ENCODE results near the gene TENM3.

DNA sequence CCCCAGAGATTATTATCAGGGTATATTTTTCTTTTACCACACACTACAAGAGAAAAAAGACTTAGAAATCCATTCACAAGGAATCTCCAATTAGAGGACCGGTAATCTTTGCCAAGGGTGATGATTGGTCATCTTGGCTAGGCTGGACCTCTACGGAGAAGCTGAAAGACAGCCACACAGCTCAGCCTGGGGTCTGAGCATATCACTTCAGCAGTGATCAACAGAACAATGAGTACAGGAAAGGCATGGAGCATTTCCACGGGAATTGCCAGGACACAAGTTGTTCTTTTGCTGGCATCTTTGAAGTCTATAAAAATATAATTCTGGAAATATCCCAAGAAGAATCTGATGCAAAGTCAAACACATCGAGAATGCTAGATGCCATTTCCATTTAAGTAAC lies 191.5 kb downstream of the TENM3 start:
- TF ChIP-seq TAF1 (IDR thresholded peaks at IDR 0.05; ENCODE audit: borderline replicate concordance, low read depth, low read length) = no peak
- TF ChIP-seq, protein P1, sequence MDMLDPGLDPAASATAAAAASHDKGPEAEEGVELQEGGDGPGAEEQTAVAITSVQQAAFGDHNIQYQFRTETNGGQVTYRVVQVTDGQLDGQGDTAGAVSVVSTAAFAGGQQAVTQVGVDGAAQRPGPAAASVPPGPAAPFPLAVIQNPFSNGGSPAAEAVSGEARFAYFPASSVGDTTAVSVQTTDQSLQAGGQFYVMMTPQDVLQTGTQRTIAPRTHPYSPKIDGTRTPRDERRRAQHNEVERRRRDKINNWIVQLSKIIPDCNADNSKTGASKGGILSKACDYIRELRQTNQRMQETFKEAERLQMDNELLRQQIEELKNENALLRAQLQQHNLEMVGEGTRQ (IDR thresholded peaks at IDR 0.05; ENCODE audit: borderline replicate concordance, low read depth, low read length) = no peak
- TF ChIP-seq, protein P2, sequence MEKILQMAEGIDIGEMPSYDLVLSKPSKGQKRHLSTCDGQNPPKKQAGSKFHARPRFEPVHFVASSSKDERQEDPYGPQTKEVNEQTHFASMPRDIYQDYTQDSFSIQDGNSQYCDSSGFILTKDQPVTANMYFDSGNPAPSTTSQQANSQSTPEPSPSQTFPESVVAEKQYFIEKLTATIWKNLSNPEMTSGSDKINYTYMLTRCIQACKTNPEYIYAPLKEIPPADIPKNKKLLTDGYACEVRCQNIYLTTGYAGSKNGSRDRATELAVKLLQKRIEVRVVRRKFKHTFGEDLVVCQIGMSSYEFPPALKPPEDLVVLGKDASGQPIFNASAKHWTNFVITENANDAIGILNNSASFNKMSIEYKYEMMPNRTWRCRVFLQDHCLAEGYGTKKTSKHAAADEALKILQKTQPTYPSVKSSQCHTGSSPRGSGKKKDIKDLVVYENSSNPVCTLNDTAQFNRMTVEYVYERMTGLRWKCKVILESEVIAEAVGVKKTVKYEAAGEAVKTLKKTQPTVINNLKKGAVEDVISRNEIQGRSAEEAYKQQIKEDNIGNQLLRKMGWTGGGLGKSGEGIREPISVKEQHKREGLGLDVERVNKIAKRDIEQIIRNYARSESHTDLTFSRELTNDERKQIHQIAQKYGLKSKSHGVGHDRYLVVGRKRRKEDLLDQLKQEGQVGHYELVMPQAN (conservative IDR thresholded peaks at IDR 0.05) = no peak
- TF ChIP-seq CBX5 (IDR thresholded peaks at IDR 0.05; ENCODE audit: low read depth) = no peak
- TF ChIP-seq, protein P3, sequence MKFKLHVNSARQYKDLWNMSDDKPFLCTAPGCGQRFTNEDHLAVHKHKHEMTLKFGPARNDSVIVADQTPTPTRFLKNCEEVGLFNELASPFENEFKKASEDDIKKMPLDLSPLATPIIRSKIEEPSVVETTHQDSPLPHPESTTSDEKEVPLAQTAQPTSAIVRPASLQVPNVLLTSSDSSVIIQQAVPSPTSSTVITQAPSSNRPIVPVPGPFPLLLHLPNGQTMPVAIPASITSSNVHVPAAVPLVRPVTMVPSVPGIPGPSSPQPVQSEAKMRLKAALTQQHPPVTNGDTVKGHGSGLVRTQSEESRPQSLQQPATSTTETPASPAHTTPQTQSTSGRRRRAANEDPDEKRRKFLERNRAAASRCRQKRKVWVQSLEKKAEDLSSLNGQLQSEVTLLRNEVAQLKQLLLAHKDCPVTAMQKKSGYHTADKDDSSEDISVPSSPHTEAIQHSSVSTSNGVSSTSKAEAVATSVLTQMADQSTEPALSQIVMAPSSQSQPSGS (IDR thresholded peaks at IDR 0.05; ENCODE audit: low read length) = no peak
- no peak for TF ChIP-seq CBX3 (IDR thresholded peaks at IDR 0.05; ENCODE audit: borderline replicate concordance, low read depth)
- no peak for TF ChIP-seq HCFC1 (IDR thresholded peaks at IDR 0.05; ENCODE audit: low read length)
- no peak for TF ChIP-seq GABPA (IDR thresholded peaks at IDR 0.05; ENCODE audit: low read depth)
- TF ChIP-seq SIX5 (IDR thresholded peaks at IDR 0.05; ENCODE audit: low read depth, low read length, severe bottlenecking) = no peak
- no peak for TF ChIP-seq CREB1 (IDR thresholded peaks at IDR 0.05; ENCODE audit: low read depth)

Measured in GM12878 (cell line).